ENCODE results near the gene ETV6. TPM values are rescaled to one million over a fixed set of nuclear protein-coding genes. Genes with fewer than 3 reads are reported as not detected.
A peak's percentile ranks its signal among the peaks of the same experiment; 100 is the strongest.

ETV6 gene
- total and polyA plus RNA-seq, 8 donors: 5.1 to 31.6 (median 18.2) TPM

GRCh38 chr12:11663130-11663529 lies 13.7 kb downstream of the ETV6 start:
- Histone ChIP-seq H3K9me3 (no peaks in the 10 kb centered on the region), H3K27me3 (no peaks in the 10 kb centered on the region), H3K27ac (no peak overlapping the region), H3K4me3 (no peak overlapping the region), H3K4me1 (peaks cover 0 to 18% (median 18%) of the 10 kb centered on the region in 3 donors), H3K36me3 (no peaks in the 10 kb centered on the region)
- no peak for TF ChIP-seq CTCF (IDR thresholded peaks at IDR 0.05)
- FAIRE-seq: no peak
- ATAC-seq: peak in 3 of 4 donors; percentile 57 to 77 (median 65)
- WGBS, 2 donors: 42 to 52% methylated on average over 7 of the region's 7 CpGs
- DNase-seq: no peak
- intact Hi-C loops (cut with DNase I): no loop called here

- no peak overlapping the region for H3K4me3 ChIP-seq
- intact Hi-C loops (cut with DNase I): no loop called here
- H3K36me3 ChIP-seq: no peaks in the 10 kb centered on the region
- WGBS, 2 donors: 89 to 98% methylated on average over 3 of the region's 3 CpGs
- no peak for TF ChIP-seq CTCF (IDR thresholded peaks at IDR 0.05)
- H3K27me3 ChIP-seq: no peaks in the 10 kb centered on the region
- peaks cover 0 to 18% (median 18%) of the 10 kb centered on the region in 3 donors for H3K4me1 ChIP-seq
- ATAC-seq (no peak), FAIRE-seq (no peak), DNase-seq (no peak)
- H3K27ac ChIP-seq: no peak overlapping the region
- no peaks in the 10 kb centered on the region for H3K9me3 ChIP-seq
Measured at GRCh38 chr12:11664101-11664500, 14.6 kb downstream of the ETV6 start.

GRCh38 chr12:11666131-11667050 lies 16.9 kb downstream of the ETV6 start:
- H3K27ac ChIP-seq: no peak overlapping the region
- H3K36me3 ChIP-seq: no peaks in the 10 kb centered on the region
- H3K27me3 ChIP-seq: no peaks in the 10 kb centered on the region
- H3K9me3 ChIP-seq: no peaks in the 10 kb centered on the region
- FAIRE-seq (no peak), DNase-seq (no peak), ATAC-seq (no peak)
- no peak overlapping the region for H3K4me3 ChIP-seq
- WGBS, 2 donors: 93 to 94% methylated on average over 13 of the region's 13 CpGs
- peaks cover 0 to 12% (median 11%) of the 10 kb centered on the region in 3 donors for H3K4me1 ChIP-seq
- TF ChIP-seq CTCF (IDR thresholded peaks at IDR 0.05): no peak
- intact Hi-C loops (cut with DNase I): no loop called here

GRCh38 chr12:11667171-11667570 lies 17.7 kb downstream of the ETV6 start:
- 92 to 96% methylated on average over 5 of the region's 5 CpGs for WGBS, 2 donors
- no peak for FAIRE-seq
- TF ChIP-seq CTCF (IDR thresholded peaks at IDR 0.05): no peak
- Histone ChIP-seq H3K36me3 (no peaks in the 10 kb centered on the region), H3K4me3 (no peak overlapping the region), H3K27me3 (no peaks in the 10 kb centered on the region), H3K9me3 (no peaks in the 10 kb centered on the region), H3K27ac (no peak overlapping the region), H3K4me1 (peaks cover 0 to 16% (median 13%) of the 10 kb centered on the region in 3 donors)
- no peak for DNase-seq
- intact Hi-C loops (cut with DNase I): no loop called here
- peak in 1 of 4 donors; percentile 36 for ATAC-seq

GRCh38 chr12:11668611-11669010 lies 19.1 kb downstream of the ETV6 start:
- no peak overlapping the region for H3K27ac ChIP-seq

More at GRCh38 chr12:11668611-11669010, 19.1 kb downstream of the ETV6 start:
- WGBS, 2 donors: 70% methylated on average over 6 of the region's 6 CpGs
- DNase-seq (no peak), ATAC-seq (no peak), FAIRE-seq (no peak)
- H3K36me3 ChIP-seq: no peaks in the 10 kb centered on the region
- H3K4me3 ChIP-seq: no peak overlapping the region
- intact Hi-C loops (cut with DNase I): no loop called here
- no peaks in the 10 kb centered on the region for H3K9me3 ChIP-seq
- TF ChIP-seq CTCF (IDR thresholded peaks at IDR 0.05): no peak
- H3K4me1 ChIP-seq: peaks cover 0 to 20% (median 18%) of the 10 kb centered on the region in 3 donors
- H3K27me3 ChIP-seq: no peaks in the 10 kb centered on the region
